Measurements from ENCODE around the gene FCER2. TPM values are rescaled to one million over a fixed set of nuclear protein-coding genes. Genes with fewer than 3 reads are reported as not detected.

FCER2 gene
- total RNA-seq, 1 donor from 2014 or later: under 0.01 TPM

Other genes starting within 250 kb of the FCER2 start
- 3.1 TPM for gene PEX11G, start 213.1 kb downstream of the FCER2 start, total RNA-seq
- gene ZNF358, start 186.0 kb downstream of the FCER2 start, total RNA-seq: 14.6 TPM
- 5.2 TPM for gene MCOLN1, start 179.5 kb downstream of the FCER2 start, total RNA-seq
- gene PNPLA6, start 166.4 kb downstream of the FCER2 start, total RNA-seq: 52.7 TPM
- gene CAMSAP3, start 106.3 kb downstream of the FCER2 start, total RNA-seq: not detected
- gene XAB2, start 72.6 kb downstream of the FCER2 start, total RNA-seq: 20.4 TPM
- 44.9 TPM for gene PET100, start 72.3 kb downstream of the FCER2 start, total RNA-seq
- not detected for gene PCP2, start 68.4 kb downstream of the FCER2 start, total RNA-seq
- gene STXBP2, start 65.0 kb downstream of the FCER2 start, total RNA-seq: 2.6 TPM
- 3.7 TPM for gene RETN, start 33.1 kb downstream of the FCER2 start, total RNA-seq
- gene MCEMP1, start 25.0 kb downstream of the FCER2 start, total RNA-seq: not detected
- gene TRAPPC5, start 21.3 kb downstream of the FCER2 start, total RNA-seq: 9.4 TPM
- 0.52 TPM for gene CLEC4G, start 30.0 kb upstream of the FCER2 start, total RNA-seq
- gene CD209, start 45.4 kb upstream of the FCER2 start, total RNA-seq: 5.2 TPM
- gene CLEC4M, start 61.1 kb upstream of the FCER2 start, total RNA-seq: not detected
- 9.4 TPM for gene EVI5L, start 128.1 kb upstream of the FCER2 start, total RNA-seq
- gene PRR36, start 172.3 kb upstream of the FCER2 start, total RNA-seq: not detected
- gene LRRC8E, start 186.4 kb upstream of the FCER2 start, total RNA-seq: under 0.01 TPM
- 9.4 TPM for gene MAP2K7, start 201.7 kb upstream of the FCER2 start, total RNA-seq
- gene TGFBR3L, start 212.7 kb upstream of the FCER2 start, total RNA-seq: 1.6 TPM
- gene SNAPC2, start 218.2 kb upstream of the FCER2 start, total RNA-seq: 6.3 TPM
- 0.52 TPM for gene CTXN1, start 224.0 kb upstream of the FCER2 start, total RNA-seq
- 36.0 TPM for gene TIMM44, start 241.5 kb upstream of the FCER2 start, total RNA-seq

All from skeletal muscle tissue (tissue), 1 donor.